ENCODE data around the gene SCAPER. TPM values are rescaled to one million over a fixed set of nuclear protein-coding genes. Genes with fewer than 3 reads are reported as not detected.
A peak's percentile ranks its signal among the peaks of the same experiment; 100 is the strongest.
"Not testable (repeated sequence)": the region's sequence is repeated elsewhere in the genome, so short reads cannot be mapped to it uniquely, and the experiment has no call there.

Gene SCAPER
- polyA plus RNA-seq, 4 donors = 8.1 to 25.9 (median 14.0) TPM

GRCh38 chr15:76732321-76732720, 172.8 kb downstream of the SCAPER start:
- not testable (repeated sequence) for H3K27me3 ChIP-seq (ENCODE audit: control insufficient read depth in 3 of 3, insufficient read depth in 3 of 3, low read length in 3 of 3); H3K4me1 ChIP-seq (ENCODE audit: control insufficient read depth in 3 of 3, insufficient read depth in 2 of 3, low read depth in 1 of 3, low read length in 2 of 3); H3K4me3 ChIP-seq (ENCODE audit: low read depth in 1 of 3, low read length in 3 of 3); H3K27ac ChIP-seq (ENCODE audit: low read depth in 1 of 3, low read length in 2 of 3); FAIRE-seq; DNase-seq; H3K9me3 ChIP-seq (ENCODE audit: control insufficient read depth in 2 of 2, insufficient read depth in 1 of 2, low read depth in 1 of 2, low read length in 1 of 2)
- WGBS, 3 donors = 94 to 100% (median 96%) methylated on average over 9 of the region's 9 CpGs
- H3K36me3 ChIP-seq (ENCODE audit: control insufficient read depth in 3 of 3, insufficient read depth in 2 of 3, low read depth in 1 of 3, low read length in 3 of 3) = peaks cover 0 to 29% (median 2%) of the 10 kb centered on the region in 3 donors

DNA sequence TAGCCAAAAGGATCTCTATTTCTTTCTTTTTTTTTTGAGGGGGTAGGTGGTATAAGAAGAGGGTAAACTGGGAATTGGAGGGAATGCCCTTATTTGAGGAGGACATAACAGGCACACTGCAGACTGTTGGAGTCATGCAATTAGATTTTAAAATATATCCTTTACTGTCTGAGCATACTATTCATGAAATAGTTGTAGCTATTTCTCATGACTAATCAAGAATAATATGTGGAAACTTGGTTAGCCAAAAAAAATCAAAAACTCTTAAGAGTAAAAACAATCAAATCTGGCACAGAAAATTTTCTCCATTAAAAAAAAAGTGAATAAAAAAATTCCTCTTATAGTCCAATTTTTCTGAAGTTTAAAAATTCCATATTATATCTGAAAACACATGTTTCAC, 174.9 kb downstream of the SCAPER start:
- Histone ChIP-seq H3K4me1 (ENCODE audit: control insufficient read depth in 3 of 3, insufficient read depth in 2 of 3, low read depth in 1 of 3, low read length in 2 of 3) (no peaks in the 10 kb centered on the region), H3K36me3 (ENCODE audit: control insufficient read depth in 3 of 3, insufficient read depth in 2 of 3, low read depth in 1 of 3, low read length in 3 of 3) (peaks cover 0 to 28% (median 2%) of the 10 kb centered on the region in 3 donors), H3K27me3 (ENCODE audit: control insufficient read depth in 3 of 3, insufficient read depth in 3 of 3, low read length in 3 of 3) (no peaks in the 10 kb centered on the region), H3K9me3 (ENCODE audit: control insufficient read depth in 2 of 2, insufficient read depth in 1 of 2, low read depth in 1 of 2, low read length in 1 of 2) (peaks cover 0 to 4% of the 10 kb centered on the region in 2 donors), H3K4me3 (ENCODE audit: low read depth in 1 of 3, low read length in 3 of 3) (no peak overlapping the region), H3K27ac (ENCODE audit: low read depth in 1 of 3, low read length in 2 of 3) (no peak overlapping the region)
- no peak for DNase-seq
- FAIRE-seq = peak; percentile 70

DNA sequence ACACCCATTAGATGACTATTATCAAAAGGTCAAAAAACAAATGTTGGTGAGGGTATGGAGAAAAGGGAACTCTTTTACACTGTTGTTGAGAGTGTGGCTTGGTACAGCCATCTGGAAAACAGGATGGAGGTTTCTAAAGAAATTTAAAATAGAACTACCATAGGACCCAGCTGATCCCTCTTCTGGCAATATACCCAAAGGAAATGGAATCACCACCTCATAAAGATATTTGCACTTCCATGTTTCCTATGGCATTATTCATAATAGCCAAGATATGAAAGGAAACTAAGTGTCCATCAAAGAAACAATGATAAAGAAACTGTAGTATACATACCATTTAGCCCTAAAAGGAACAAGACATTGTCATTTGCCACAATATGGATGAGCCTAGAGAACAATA, 186.3 kb downstream of the SCAPER start:
- H3K36me3 ChIP-seq (ENCODE audit: control insufficient read depth in 3 of 3, insufficient read depth in 2 of 3, low read depth in 1 of 3, low read length in 3 of 3) = peaks cover 0 to 16% (median 0%) of the 10 kb centered on the region in 3 donors
- H3K27ac ChIP-seq (ENCODE audit: low read depth in 1 of 3, low read length in 2 of 3) = no peak overlapping the region
- FAIRE-seq = no peak
- H3K9me3 ChIP-seq (ENCODE audit: control insufficient read depth in 2 of 2, insufficient read depth in 1 of 2, low read depth in 1 of 2, low read length in 1 of 2) = peaks cover 0 to 19% of the 10 kb centered on the region in 2 donors
- no peaks in the 10 kb centered on the region for H3K4me1 ChIP-seq (ENCODE audit: control insufficient read depth in 3 of 3, insufficient read depth in 2 of 3, low read depth in 1 of 3, low read length in 2 of 3)
- DNase-seq = no peak
- no peak overlapping the region for H3K4me3 ChIP-seq (ENCODE audit: low read depth in 1 of 3, low read length in 3 of 3)
- no peaks in the 10 kb centered on the region for H3K27me3 ChIP-seq (ENCODE audit: control insufficient read depth in 3 of 3, insufficient read depth in 3 of 3, low read length in 3 of 3)

DNA sequence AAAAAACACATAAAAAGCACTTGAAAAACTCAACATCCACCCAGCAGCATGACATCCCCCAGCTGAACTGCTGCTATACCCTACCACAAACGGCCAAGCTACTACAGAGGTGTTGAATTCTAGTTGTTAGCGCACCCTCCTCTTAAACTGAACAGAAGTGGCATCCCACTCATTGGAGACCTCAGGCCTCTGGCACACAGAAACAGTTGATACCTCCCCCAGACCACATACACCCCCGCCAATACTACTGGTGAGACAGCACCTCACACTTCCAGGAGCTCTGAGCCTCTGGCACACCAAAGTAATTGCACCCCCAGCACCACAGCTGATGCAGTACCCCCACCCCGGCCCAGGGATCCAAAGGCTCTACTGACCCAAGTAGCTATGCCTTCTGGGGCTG, 190.2 kb downstream of the SCAPER start:
- Histone ChIP-seq H3K27ac (ENCODE audit: low read depth in 1 of 3, low read length in 2 of 3) (no peak overlapping the region), H3K27me3 (ENCODE audit: control insufficient read depth in 3 of 3, insufficient read depth in 3 of 3, low read length in 3 of 3) (no peaks in the 10 kb centered on the region), H3K4me1 (ENCODE audit: control insufficient read depth in 3 of 3, insufficient read depth in 2 of 3, low read depth in 1 of 3, low read length in 2 of 3) (no peaks in the 10 kb centered on the region), H3K9me3 (ENCODE audit: control insufficient read depth in 2 of 2, insufficient read depth in 1 of 2, low read depth in 1 of 2, low read length in 1 of 2) (peaks cover 0 to 19% of the 10 kb centered on the region in 2 donors), H3K36me3 (ENCODE audit: control insufficient read depth in 3 of 3, insufficient read depth in 2 of 3, low read depth in 1 of 3, low read length in 3 of 3) (peaks cover 0 to 16% (median 0%) of the 10 kb centered on the region in 3 donors), H3K4me3 (ENCODE audit: low read depth in 1 of 3, low read length in 3 of 3) (no peak overlapping the region)
- no peak for DNase-seq
- WGBS, 3 donors = 84 to 97% (median 97%) methylated on average over 4 of the region's 4 CpGs
- FAIRE-seq = no peak

GRCh38 chr15:76711351-76711827, 193.8 kb downstream of the SCAPER start:
- DNase-seq = no peak
- Histone ChIP-seq H3K36me3 (ENCODE audit: control insufficient read depth in 3 of 3, insufficient read depth in 2 of 3, low read depth in 1 of 3, low read length in 3 of 3) (peaks cover 0 to 13% (median 0%) of the 10 kb centered on the region in 3 donors), H3K27ac (ENCODE audit: low read depth in 1 of 3, low read length in 2 of 3) (no peak overlapping the region), H3K4me3 (ENCODE audit: low read depth in 1 of 3, low read length in 3 of 3) (no peak overlapping the region), H3K27me3 (ENCODE audit: control insufficient read depth in 3 of 3, insufficient read depth in 3 of 3, low read length in 3 of 3) (no peaks in the 10 kb centered on the region), H3K9me3 (ENCODE audit: control insufficient read depth in 2 of 2, insufficient read depth in 1 of 2, low read depth in 1 of 2, low read length in 1 of 2) (peaks cover 0 to 15% of the 10 kb centered on the region in 2 donors), H3K4me1 (ENCODE audit: control insufficient read depth in 3 of 3, insufficient read depth in 2 of 3, low read depth in 1 of 3, low read length in 2 of 3) (no peaks in the 10 kb centered on the region)
- 77 to 86% (median 81%) methylated on average over 2 of the region's 2 CpGs for WGBS, 3 donors
- no peak for FAIRE-seq

DNA sequence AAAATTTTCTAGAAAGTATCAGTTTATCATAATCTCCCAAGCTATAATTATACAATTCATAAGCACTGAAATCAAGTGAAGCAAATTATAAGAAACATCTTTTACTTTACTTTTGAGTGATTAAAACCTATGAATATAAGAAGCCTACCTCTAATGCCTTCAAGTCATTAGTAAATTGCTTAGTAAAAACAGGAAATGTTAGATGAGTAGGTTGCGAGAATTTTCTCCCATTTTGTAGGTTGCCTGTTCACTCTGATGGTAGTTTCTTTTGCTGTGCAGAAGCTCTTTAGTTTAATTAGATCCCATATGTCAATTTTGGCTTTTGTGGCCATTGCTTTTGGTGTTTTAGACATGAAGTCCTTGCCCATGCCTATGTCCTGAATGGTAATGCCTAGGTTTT, 201.1 kb downstream of the SCAPER start:
- not testable (repeated sequence) for H3K27ac ChIP-seq (ENCODE audit: low read depth in 1 of 3, low read length in 2 of 3); FAIRE-seq; H3K4me1 ChIP-seq (ENCODE audit: control insufficient read depth in 3 of 3, insufficient read depth in 2 of 3, low read depth in 1 of 3, low read length in 2 of 3); H3K4me3 ChIP-seq (ENCODE audit: low read depth in 1 of 3, low read length in 3 of 3); H3K9me3 ChIP-seq (ENCODE audit: control insufficient read depth in 2 of 2, insufficient read depth in 1 of 2, low read depth in 1 of 2, low read length in 1 of 2); H3K27me3 ChIP-seq (ENCODE audit: control insufficient read depth in 3 of 3, insufficient read depth in 3 of 3, low read length in 3 of 3); DNase-seq
- 86 to 100% (median 95%) methylated on average over 1 of the region's 1 CpG for WGBS, 3 donors
- peaks cover 0 to 14% (median 2%) of the 10 kb centered on the region in 3 donors for H3K36me3 ChIP-seq (ENCODE audit: control insufficient read depth in 3 of 3, insufficient read depth in 2 of 3, low read depth in 1 of 3, low read length in 3 of 3)

DNA sequence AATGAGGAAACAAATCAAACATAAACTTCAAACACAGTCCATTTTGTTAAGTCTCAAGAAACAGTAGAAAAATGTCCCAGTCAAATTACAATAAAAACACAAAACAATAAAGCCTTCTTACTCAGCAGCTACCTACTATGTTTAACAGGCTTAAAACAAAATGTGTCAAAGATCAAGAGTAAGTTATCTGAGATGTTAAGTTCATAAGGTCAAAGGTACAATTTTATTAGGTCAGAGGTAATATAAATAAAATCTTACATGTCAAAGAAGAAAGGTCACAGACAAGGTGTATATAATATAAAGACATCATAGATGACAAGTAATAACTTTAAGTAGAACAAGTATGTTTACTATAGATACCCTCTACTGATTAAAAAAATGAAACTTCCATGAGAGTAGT, 208.3 kb downstream of the SCAPER start:
- Histone ChIP-seq H3K27me3 (ENCODE audit: control insufficient read depth in 3 of 3, insufficient read depth in 3 of 3, low read length in 3 of 3) (no peaks in the 10 kb centered on the region), H3K4me3 (ENCODE audit: low read depth in 1 of 3, low read length in 3 of 3) (no peak overlapping the region), H3K4me1 (ENCODE audit: control insufficient read depth in 3 of 3, insufficient read depth in 2 of 3, low read depth in 1 of 3, low read length in 2 of 3) (no peaks in the 10 kb centered on the region), H3K9me3 (ENCODE audit: control insufficient read depth in 2 of 2, insufficient read depth in 1 of 2, low read depth in 1 of 2, low read length in 1 of 2) (no peaks in the 10 kb centered on the region), H3K36me3 (ENCODE audit: control insufficient read depth in 3 of 3, insufficient read depth in 2 of 3, low read depth in 1 of 3, low read length in 3 of 3) (peaks cover 0 to 17% (median 2%) of the 10 kb centered on the region in 3 donors), H3K27ac (ENCODE audit: low read depth in 1 of 3, low read length in 2 of 3) (no peak overlapping the region)
- no peak for FAIRE-seq
- peak in 1 of 2 donors; percentile 73 for DNase-seq

DNA sequence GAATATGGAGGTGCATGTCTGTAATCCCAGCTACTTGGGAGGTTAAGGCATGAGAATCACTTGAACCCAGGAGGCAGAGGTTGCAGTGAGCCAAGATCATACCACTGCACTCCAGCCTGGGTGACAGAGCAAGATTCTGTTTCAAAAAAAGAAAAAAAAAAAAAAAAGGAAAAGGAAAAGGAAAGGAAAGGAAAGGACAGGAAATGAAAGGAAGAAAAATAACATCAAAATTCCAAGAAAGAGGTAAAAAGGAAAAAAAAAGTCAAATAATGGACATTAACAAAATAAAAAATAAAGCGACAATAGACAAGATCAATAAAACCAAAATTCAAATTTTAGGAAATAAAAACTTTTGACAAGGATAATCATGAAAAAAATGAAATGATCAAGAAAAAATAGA, 212.6 kb downstream of the SCAPER start:
- H3K36me3 ChIP-seq (ENCODE audit: control insufficient read depth in 3 of 3, insufficient read depth in 2 of 3, low read depth in 1 of 3, low read length in 3 of 3); H3K4me1 ChIP-seq (ENCODE audit: control insufficient read depth in 3 of 3, insufficient read depth in 2 of 3, low read depth in 1 of 3, low read length in 2 of 3); H3K4me3 ChIP-seq (ENCODE audit: low read depth in 1 of 3, low read length in 3 of 3); H3K27ac ChIP-seq (ENCODE audit: low read depth in 1 of 3, low read length in 2 of 3); H3K27me3 ChIP-seq (ENCODE audit: control insufficient read depth in 3 of 3, insufficient read depth in 3 of 3, low read length in 3 of 3); FAIRE-seq; DNase-seq; H3K9me3 ChIP-seq (ENCODE audit: control insufficient read depth in 2 of 2, insufficient read depth in 1 of 2, low read depth in 1 of 2, low read length in 1 of 2): not testable (repeated sequence)
- 93 to 98% (median 97%) methylated on average over 1 of the region's 1 CpG for WGBS, 3 donors

DNA sequence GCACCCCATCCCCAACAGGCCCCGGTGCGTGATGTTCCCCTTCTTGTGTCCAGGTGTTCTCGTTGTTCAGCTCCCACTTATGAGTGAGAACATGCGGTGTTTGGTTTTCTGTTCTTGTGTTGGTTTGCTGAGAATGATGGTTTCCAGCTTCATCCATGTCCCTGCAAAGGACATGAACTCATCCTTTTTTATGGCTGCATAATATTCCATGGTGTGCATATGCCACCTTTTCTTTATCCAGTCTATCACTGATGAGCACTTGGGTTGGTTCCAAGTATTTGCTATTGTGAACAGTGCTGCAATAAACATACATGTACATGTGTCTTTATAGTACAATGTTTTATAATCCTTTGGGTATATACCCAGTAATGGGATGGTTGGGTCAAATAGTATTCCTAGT, 217.5 kb downstream of the SCAPER start:
- H3K9me3 ChIP-seq (ENCODE audit: control insufficient read depth in 2 of 2, insufficient read depth in 1 of 2, low read depth in 1 of 2, low read length in 1 of 2); H3K4me1 ChIP-seq (ENCODE audit: control insufficient read depth in 3 of 3, insufficient read depth in 2 of 3, low read depth in 1 of 3, low read length in 2 of 3); H3K27me3 ChIP-seq (ENCODE audit: control insufficient read depth in 3 of 3, insufficient read depth in 3 of 3, low read length in 3 of 3); H3K4me3 ChIP-seq (ENCODE audit: low read depth in 1 of 3, low read length in 3 of 3); H3K27ac ChIP-seq (ENCODE audit: low read depth in 1 of 3, low read length in 2 of 3); DNase-seq; FAIRE-seq; H3K36me3 ChIP-seq (ENCODE audit: control insufficient read depth in 3 of 3, insufficient read depth in 2 of 3, low read depth in 1 of 3, low read length in 3 of 3): not testable (repeated sequence)
- 98 to 99% (median 99%) methylated on average over 4 of the region's 4 CpGs for WGBS, 3 donors

All from small intestine (tissue), 7 donors.